Stimulated activated CD8-positive, alpha-beta memory T cell treated with anti-CD3 and anti-CD28 coated beads, Interleukin-15, amount 100 ng/mL, for 4 hours (primary cell): ENCODE data around the gene HSBP1L1.

Experiments used
- DNase-seq, 2 donors: peaks; one replicate each; pipeline ENCODE4 v3.0.0-alpha.2; 2020; ENCODE audit warnings: low read depth in 2 of 2

HSBP1L1 gene

DNA sequence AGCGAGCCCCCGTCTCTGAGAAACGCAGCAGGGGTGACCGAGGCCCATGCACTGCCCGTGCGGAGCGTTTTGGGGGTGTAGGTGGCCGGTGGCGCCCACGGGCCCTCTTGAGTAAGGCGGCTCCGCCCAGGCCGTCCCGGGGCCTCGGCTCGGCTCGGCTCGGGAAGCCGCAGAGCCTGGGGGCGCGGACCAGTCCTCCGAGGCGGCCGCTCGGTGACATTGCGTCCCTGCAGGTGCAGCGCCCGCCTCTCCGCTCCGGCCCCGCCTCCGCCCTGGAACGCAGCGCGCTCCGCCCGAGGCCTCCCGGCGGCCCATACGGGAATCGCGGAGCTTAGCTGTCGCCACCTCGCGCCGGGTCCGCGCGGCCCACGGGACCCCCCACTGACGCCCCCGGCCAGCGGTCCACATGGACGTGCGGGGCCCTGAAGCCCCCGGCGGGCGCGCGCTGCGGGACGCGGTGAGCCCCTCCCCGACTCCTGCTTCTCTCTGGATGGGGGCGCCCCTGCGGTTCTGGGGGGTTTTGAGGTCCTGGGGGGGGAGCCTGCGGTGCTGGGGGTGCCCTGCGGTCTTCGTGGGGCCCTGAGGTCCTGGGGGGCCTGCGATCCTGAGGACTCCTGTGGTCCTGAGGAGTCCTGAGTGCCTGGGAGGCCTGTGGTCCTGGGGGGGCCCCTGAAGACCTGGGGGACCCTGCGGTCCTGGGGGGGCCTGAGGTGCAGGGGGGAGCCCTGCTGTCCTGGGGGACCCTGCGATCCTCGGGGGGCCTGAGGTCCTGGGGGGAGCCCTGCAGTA lies at the start of gene HSBP1L1:
Gene HSBP1L1, plus strand, starts transcription at position 314 of the 789 bp plus-strand sequence. Its CDS starts 93 bp downstream, at position 407.
- DNase-seq: no peak

DNA sequence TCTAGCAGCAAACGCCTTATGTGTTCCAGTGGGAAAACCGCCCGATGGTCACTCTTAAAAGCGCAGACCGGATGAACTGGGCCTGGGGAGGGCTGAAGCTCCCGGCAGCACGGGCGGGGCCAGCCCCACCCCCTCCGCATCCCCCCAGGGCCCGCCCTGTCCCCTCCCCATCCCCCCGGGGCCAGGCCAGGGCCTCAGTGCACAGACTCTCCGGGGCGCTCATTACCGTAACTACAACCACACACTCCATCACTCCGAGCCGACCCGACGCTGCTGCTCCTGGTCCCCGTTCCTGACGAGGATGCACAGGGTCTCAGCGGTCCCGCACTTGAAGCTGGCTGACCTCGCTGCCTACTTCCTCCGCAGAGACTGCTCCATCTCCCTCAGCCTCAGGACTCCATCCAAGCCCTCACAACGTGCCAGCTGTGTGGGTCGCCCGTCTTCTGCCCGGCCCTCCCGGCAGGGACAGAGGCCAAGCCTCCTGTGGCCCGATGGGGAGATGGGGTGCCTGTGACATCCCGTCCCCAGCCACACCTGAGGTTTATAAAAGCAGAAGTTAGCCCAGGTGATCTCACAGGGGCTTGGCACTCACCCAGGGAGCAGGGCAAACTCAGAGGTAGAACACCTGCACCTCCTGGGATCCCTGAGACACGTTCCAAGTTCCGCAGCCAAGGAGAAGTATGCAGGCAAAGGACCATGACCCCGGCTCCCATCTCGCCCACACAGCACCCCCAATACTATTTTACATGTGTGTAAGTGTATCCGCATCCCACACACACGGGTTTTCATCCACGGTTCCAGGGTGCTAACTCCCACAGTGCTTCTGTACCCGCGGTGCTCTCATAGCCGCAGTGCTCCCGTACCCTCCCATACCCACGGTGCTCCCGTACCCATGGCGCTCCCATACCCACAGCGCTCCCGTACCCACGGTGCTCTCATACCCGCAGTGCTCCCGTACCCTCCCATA lies 49.0 kb upstream of the HSBP1L1 start:
- no peak for DNase-seq

DNA sequence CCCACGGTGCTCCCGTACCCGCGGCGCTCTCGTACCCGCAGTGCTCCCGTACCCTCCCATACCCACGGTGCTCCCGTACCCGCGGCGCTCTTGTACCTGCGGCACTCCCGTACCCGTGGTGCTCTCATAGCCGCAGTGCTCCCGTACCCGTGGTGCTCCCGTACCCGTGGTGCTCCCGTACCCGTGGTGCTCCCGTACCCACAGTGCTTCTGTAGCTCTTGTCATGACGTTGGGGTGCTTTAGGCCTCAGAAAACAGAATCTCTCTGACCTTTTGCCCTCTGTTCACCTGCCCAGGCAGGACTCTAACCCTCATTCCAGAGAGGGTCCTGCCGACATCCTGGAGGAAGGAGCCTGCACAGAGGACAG lies 48.3 kb upstream of the HSBP1L1 start:
- DNase-seq: no peak

DNA sequence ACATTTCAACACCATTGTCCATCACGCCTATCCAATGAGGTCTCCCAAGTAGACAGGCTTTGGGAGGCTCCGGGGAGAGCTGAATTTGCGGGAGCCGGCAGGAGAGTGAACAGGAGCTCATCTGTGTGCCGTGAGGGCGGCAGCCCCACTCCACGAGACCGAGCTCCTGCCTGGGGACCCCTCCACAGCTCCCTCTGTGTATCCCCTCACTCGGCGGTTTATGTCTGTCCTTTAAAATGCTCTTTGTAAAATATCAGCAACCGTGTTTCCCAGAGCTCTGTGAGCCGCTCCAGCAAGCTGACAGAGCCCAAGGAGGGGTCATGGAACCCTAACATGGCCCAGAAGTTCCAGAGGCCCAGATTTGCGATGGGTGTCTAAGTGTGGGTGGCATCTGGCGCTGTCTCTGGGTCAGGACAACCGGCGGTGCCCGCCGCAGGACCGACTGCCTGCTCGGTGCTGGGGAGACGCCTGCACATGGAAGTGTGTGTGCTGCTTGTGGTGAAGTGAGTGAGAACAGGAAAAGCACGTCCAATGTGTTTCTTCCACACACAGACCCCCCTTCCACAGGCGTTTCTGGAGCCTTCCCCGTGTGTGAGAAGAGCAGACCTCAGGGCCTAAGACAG lies 47.8 kb upstream of the HSBP1L1 start:
- no peak for DNase-seq

DNA sequence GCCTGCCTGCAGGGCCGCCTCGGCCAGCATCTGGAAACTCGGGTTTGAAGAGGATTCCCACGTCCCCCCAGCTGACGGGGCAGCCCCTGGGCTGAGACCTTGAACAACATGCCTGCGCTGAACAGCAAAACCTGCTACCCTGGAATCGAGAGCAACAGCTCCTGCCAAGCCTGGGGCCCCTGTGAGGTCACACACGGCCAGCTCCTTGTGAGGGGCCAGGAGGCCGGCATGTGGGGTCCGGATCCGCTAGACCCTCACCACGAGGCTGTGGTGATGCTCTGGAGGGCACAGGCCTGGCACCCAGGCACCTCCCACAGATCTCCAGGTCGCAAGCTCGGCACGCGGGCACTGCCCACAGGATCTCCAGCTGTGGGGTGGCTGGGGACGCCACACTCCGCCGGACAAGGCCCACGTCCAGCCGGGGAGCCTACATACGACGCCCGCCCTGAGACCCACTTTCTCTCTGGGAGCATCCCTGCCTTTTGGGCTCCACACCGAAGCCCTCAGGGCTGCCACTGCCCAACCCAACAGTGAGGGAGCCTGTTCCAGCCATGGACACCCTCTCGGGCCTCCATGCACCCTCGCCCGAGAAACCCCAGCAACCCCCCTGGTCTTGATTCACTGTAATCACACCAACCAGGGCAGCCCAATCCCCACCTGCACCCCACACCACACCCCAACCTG lies 47.1 kb upstream of the HSBP1L1 start:
- no peak for DNase-seq

DNA sequence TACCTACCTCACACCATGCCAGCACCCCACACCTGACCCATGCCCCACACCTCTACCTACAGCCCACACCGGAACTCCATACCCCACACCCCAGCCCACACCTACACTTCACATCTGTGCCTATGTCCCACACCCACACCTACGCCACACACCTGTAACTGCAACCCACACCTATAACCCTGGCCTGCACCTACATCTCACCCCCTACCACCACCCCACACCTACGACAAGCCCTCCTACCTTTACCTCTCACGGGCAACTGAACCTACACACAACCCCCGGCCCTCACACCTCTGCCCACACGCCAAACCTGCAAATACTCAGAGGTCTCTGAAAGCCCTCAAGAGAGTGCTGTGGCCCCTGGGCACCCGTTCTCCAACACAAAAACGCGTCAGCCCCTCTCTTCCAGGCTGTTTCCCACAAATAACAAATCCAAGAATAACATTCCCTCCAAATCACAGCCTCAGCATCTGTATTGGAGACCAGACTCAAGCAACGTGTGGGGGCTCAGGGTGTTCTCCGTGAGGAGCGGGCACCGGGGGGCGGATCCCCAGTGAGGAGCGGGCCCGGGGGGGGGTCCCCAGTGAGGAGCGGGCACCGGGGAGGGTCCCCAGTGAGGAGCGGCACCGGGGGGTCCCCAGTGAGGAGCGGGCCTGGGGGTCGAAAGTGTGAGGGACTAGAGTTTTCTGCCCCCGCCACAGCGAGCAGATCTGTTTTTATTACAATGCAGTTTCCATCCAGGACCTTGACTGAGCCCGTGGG lies 46.4 kb upstream of the HSBP1L1 start:
- no peak for DNase-seq

DNA sequence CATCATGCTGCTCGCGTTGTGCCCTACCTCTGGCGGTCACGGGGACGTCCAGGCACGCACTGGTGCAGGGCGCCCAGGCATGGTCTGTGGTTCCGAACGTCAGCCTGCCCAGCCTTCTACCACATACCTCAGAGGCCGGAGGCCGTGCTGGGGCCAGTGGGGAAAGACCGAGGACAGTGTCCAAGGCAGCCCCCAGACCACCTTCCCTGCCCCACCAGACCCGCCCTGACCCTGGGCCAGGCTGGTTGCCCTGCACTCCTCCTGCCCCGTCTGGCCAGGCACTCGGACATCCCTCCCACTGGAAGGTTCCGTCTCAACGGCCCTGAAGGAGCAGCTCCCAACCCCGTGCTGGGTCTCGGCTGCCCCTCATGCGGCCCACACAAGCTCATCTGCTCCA lies 45.8 kb upstream of the HSBP1L1 start:
- DNase-seq: no peak

DNA sequence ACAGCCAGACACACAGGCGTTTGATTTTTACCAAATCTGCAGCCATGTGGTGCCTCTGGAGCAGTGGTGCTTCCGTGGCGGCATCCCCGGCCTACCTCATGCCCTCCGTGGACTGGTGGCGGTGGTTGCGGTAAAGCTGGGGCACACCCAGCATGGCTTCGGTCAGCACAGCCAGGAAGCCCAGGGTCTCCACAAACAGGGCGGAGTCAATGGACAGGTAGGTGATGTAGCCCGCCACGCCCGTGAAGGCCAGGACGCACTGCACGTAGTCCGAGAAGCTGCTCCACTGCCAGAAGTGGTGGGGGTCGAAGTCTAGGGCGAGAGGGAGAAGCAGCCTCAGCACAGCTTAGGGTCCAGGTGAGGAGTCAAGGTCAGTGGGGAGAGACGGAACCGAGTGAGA lies 45.4 kb upstream of the HSBP1L1 start:
- DNase-seq: no peak

DNA sequence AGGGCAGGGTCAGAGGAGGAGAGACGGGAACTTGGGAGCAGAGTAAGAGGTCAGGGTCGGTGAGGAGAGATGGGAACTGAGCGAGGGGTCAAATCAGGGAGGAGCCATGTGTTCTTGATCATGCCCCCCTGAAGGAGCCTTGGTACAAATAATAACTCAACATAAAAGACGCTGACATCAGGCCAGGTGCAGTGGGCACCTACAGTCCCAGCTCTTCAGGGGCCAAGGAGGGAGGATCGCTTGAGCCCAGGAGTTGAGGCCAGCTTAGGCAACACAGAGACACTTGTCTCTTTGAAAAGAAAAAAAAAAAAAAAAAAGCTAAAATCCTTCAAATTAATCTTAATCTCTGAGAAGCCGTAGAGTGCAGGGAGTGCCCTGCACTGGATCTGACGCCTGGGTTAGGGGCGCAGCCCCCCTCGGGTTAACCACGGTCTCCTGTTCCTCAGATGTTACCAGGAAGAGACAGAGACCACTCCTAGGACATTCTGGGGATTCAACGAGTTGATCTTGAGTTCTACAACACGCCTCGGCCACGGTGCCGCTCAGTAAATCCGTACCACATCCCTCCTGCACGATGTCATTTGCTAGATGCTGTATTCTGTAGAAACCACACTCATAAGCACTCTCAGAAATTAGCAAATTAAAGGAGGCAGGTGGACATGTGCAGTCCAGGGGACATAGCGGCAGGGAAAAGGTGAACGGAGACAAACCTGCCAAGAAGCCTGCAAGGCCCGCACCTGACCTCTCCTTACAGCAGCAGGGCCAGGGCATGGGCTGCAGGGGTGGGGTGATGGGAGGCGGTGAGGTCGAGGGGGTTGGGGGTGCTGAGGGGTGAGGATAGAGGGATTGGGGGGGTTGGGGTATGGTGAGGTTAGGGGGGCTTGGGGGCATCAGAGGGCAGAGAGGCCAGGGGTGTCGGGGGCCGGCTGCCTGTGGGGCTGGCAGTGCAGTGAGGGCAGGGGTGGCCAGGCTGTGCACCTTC lies 42.2 kb upstream of the HSBP1L1 start:
- DNase-seq: no peak

DNA sequence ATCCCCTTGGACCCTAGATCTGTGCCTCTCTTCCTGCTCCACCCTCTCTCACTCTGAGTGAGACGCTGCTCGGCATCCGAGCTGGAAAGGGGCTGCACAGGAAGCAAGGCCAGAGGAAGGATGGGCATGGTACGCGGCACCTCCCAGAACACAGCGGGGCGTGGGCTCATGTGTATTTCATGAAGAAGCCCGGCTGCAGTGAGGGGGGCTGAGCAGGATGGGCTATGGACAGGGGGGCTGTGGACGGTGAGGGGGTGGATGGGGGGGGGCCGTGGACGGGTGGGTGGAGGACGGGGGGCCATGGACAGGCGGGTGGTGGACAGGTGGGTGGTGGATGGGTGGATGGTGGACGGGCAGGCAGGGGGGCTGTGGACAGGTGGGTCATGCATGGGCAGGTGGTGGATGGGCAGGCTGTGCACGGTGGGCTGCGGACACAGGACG lies 41.5 kb upstream of the HSBP1L1 start:
- DNase-seq: no peak

DNA sequence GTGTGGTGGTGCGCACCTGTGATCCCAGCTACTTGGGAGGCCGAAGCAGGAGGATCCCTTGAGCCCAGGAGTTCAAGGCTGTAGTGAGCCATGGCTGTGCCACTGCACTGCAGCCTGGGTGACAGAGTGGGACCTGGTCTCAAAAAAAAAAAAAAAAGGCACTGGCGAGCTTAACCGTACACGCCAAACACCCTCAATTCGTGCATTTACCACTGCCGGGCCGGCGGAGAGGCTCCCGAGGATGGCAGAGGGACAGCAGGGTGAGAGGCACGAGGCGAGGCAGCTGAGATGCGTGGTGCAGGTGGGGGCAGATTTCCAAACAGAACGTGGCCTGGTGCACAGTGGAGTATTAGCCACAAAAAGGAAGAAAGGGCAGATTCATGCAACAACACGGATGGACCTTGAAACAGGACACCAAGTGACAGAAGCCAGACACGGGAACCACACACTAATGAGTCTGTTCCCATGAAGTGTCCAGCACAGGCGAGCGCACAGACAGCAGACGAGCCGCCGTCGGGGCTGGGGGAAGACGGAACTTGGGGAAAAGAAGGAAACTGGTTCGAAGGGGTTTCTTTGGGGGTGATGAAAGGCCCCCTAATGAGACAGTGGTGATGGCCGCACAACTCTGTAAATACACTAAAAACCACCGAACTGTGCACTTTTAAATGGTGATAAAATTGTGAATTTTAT lies 40.4 kb upstream of the HSBP1L1 start:
- no peak for DNase-seq

DNA sequence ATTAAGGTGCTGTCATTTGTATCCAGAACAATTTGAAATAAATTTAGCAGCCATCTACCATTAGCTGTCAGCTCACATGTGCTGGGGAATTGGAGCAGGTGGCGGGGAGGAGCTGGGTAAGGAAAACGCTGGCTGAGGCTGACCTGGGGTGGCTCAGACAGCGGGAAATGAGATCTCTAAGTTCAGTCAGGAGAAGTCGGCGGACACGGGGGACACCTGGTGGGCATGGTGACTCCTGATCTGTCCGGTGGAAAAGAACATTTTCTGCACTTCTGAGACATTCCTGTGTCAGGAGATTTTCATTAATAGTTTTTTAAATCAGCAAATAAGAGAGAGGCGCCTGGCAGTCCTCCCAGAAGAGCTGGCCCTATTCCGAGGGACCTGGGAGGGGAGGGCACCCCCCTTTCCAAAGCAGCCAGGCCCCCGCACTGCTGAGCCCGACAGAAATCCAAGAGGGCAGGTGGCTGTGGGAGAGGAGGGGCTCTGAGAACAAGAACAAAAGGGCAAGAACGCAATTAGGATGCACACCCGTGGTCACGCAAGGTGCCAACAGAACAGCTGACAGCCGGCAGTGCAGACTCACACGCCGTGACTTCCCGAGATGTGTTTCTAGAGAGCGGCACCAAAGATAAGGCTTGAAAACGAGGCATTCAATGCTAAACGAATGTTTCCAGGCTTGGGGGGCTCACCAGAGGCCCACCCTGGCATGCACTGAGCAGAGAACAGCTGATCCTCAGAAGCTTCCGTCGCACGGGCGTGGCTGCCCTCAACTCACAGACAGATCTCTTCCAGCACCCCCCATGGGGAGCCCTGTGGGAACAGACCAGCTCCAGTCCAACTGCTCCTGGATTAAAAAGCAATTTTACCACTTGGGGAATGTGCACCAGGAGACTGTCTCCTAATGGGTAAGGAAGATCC lies 39.4 kb upstream of the HSBP1L1 start:
- no peak for DNase-seq

DNA sequence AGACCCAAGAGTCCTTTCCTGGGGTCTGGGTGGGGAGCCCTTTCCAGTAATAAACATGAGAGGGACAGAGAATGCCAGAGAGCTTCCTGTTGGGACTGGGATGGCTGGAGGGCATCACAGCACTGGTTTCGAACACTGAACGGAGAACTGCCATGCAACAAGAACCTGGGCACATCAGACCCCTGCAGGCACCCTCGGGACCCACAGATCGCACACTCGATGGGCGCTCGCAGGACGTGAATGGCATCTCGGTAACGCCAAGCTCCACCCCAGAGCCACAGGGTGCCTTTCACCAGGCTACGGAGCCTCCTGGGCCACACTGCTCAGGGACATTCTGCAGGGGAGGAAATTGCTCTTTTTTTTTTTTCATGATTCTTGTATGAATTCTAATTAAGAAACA lies 38.1 kb upstream of the HSBP1L1 start:
- DNase-seq: no peak

DNA sequence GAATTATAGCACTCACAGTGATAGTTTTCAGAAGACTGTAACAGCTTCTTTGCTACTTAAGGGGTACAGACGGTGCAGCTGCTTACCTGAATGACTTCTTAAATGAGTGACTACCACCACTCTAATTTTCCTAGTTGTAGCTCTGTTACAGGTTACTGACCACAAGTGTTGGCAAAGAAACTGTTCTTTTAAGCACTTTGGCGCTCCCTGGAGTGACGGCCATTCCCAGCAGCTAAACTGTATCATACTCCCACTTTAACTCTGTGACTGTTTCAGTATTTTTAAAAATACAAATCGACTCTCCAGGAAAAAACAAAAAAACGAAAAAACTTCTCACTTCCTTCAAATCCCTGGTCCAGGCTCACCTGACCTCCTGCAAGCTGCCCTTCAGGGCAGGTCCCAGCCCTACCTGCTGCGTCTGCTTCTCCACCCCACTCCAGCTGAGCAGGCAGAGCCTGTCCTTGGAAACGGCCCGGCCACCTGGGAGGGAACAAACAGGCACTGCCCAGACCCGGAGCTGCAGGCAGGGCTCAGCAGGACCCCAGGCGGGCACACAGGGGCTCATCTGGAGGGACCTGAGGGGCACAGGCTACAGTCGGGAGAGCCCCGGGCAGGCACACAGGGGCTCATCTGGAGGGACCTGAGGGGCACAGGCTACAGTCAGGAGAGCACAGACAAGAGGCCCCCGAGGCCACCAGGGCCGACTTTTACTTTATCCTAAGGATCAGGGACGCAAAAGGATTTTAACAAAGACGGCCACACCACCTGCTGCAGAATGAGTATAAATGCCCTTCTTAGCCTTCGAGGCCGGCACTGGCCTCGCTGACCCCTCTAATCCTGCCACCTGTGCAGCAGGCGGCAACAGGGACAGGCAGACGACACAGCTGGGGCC lies 37.5 kb upstream of the HSBP1L1 start:
- no peak for DNase-seq

DNA sequence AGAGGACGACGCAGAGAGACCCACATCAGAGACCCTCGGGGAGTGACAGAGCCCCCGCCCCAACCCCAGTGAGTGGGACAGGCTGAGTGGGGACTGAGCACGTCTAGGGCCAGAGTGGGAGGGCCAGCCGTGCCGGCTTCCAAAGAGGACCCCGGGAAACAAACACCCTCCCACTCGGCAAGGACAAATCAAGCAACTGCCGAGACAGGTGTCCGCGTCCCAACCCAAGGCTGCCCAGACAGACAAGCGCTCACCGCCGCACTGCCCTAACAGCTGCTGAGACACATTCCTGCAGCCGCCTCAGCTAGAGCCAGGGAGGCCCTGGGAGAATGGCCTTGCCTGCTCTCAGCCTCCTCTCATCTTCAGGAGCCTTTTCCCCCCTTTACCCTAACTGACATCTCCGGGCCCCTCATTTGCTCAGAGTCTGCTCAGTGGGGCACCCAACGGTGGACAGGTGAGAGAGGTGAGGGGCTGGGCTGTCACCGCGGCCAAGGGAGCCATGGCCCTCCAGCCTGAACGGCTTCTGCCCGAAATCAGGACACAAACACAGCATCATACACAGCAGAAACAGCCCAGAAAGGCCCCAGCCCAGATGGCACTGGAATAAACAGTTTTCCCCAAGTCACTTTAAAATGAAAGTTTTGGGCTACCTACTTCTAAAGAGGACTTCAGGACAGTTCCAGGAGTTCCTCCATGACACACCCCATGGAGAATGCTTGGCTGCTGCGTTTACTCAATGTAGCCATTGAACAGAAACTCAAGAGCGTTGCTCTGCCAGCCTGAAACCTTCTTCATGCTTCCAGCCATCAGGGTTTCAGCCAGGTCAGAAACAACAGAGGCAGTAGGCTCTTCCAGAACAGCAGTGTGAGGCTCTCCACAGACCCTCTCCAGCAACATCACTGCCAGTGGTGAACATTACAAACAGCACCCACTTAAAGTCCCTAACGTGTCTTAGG lies 36.6 kb upstream of the HSBP1L1 start:
- no peak for DNase-seq

DNA sequence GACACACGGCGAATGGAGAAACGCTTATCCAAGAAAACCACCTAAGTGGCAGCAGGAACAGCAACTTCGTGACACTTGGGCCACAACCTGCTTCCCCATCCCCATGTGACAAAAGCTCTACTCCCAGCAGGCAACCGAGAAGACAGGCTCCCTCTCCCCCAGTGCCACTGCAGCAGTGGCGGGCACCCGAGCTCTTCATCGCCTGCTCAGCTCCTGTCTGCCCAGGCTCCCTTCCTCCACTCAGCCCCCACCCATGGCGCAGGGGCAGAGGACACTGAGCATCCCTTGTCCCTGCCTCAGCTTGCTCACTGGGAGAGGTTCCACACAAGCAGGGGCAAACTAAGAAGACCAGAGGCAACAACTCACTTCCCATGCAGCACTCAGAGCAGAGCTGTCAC lies 35.9 kb upstream of the HSBP1L1 start:
- no peak for DNase-seq
